ENCODE results near the gene TDP2.
"Not testable (repeated sequence)": the region's sequence is repeated elsewhere in the genome, so short reads cannot be mapped to it uniquely, and the experiment has no call there.

The TDP2 gene

DNA sequence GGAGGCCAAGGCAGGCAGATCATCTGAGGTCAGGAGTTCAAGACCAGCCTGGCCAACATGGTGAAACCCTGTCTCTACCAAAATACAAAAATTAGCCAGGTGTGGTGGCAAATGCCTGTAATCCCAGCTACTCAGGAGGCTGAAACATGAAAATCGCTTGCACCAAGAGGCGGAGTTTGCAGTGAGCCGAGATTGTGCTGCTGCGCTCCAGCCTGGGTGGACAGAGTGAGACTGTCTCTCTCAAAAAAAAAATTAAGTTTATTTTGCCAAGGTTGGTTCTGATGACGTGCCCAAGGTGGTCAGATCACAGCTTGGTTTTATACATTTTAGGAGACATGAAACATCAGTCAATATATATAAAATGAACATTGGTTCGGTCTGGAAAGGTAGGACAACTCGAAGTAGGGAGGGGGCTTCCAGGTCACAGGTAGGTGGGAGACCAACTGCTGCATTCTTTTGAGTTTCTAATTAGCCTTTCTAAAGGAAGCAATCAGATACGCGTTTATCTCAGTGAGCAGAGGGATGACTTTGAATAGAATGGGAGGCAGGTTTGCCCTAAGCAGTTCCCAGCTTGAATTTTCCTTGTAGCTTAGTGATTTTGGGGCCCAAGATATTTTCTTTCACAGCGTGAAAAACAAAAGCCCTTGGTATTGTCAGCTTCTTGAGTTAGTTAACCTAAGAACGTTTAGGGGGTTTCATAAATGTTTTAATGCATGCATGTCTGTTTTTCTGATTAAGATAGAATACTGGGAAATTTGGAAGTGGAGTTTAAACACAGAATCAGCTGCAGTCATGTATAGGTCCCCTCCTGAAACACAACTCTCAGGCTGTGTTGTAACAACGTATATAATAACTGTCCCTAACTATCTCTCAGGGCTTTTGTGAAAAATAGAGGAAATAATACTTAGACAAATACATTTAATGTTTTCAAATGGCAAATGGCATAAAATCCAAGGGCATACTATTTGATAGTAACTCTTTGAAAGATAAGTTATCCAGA is 16.9 kb upstream of the TDP2 start:
- H4K20me1 ChIP-seq (ENCODE audit: insufficient read depth, low read length, poor library complexity, severe bottlenecking) = no peaks in the 10 kb centered on the region
- no peak overlapping the region for H3K9ac ChIP-seq (ENCODE audit: low read depth, low read length, poor library complexity, severe bottlenecking)
- no peaks in the 10 kb centered on the region for H3K27me3 ChIP-seq (ENCODE audit: insufficient read depth, low read length, poor library complexity, severe bottlenecking)
- no peak overlapping the region for H3K4me3 ChIP-seq (ENCODE audit: low read length, poor library complexity, severe bottlenecking)
- no peak overlapping the region for H2AFZ ChIP-seq (ENCODE audit: low read length)
- H3K9me2 ChIP-seq (replicated peaks; ENCODE audit: low read depth, low read length) = no peaks in the 10 kb centered on the region
- TF ChIP-seq EZH2phosphoT487 (IDR thresholded peaks at IDR 0.05; ENCODE audit: borderline replicate concordance) = no peak
- TF ChIP-seq, protein P1, sequence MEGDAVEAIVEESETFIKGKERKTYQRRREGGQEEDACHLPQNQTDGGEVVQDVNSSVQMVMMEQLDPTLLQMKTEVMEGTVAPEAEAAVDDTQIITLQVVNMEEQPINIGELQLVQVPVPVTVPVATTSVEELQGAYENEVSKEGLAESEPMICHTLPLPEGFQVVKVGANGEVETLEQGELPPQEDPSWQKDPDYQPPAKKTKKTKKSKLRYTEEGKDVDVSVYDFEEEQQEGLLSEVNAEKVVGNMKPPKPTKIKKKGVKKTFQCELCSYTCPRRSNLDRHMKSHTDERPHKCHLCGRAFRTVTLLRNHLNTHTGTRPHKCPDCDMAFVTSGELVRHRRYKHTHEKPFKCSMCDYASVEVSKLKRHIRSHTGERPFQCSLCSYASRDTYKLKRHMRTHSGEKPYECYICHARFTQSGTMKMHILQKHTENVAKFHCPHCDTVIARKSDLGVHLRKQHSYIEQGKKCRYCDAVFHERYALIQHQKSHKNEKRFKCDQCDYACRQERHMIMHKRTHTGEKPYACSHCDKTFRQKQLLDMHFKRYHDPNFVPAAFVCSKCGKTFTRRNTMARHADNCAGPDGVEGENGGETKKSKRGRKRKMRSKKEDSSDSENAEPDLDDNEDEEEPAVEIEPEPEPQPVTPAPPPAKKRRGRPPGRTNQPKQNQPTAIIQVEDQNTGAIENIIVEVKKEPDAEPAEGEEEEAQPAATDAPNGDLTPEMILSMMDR (conservative IDR thresholded peaks at IDR 0.05; ENCODE audit: low read length) = no peak
- H3K79me2 ChIP-seq (ENCODE audit: insufficient read depth, low read length) = no peaks in the 10 kb centered on the region
- H3K9me3 ChIP-seq (ENCODE audit: insufficient read depth, low read depth, low read length) = no peaks in the 10 kb centered on the region
- no peak overlapping the region for H3K4me2 ChIP-seq (ENCODE audit: low read depth, low read length, poor library complexity, severe bottlenecking)
- no peaks in the 10 kb centered on the region for H3F3A ChIP-seq (ENCODE audit: low read depth)
- H3K36me3 ChIP-seq (ENCODE audit: insufficient read depth, low read length) = no peaks in the 10 kb centered on the region
- no peaks in the 10 kb centered on the region for H3K4me1 ChIP-seq (ENCODE audit: insufficient read depth, low read length, poor library complexity, severe bottlenecking)

DNA sequence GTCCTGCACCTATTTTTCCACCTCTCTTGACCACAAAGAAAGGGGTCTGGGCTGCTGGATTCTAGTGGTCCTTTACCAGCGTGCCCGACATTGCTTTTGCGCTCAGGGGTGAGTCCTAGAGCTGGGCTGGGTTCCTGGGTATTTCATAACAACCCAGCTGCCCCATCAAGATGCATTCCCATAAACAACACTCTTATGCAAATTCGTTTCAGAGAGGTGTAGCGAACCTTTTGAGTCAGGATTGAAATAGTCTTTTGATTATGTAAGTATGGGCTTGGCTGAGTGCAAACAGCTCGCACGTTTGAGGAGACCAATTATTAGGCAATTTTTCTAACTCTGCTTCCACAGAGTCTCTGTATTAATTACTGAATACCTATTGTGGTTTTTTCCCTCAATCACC is 13.9 kb upstream of the TDP2 start:
- Histone ChIP-seq H2AFZ (ENCODE audit: low read length) (no peak overlapping the region), H3K4me2 (ENCODE audit: low read depth, low read length, poor library complexity, severe bottlenecking) (no peak overlapping the region), H3K79me2 (ENCODE audit: insufficient read depth, low read length) (no peaks in the 10 kb centered on the region), H3K4me3 (ENCODE audit: low read length, poor library complexity, severe bottlenecking) (no peak overlapping the region), H3K9me3 (ENCODE audit: insufficient read depth, low read depth, low read length) (no peaks in the 10 kb centered on the region), H3K9me2 (replicated peaks; ENCODE audit: low read depth, low read length) (no peaks in the 10 kb centered on the region), H3K9ac (ENCODE audit: low read depth, low read length, poor library complexity, severe bottlenecking) (no peak overlapping the region), H4K20me1 (ENCODE audit: insufficient read depth, low read length, poor library complexity, severe bottlenecking) (no peaks in the 10 kb centered on the region), H3F3A (ENCODE audit: low read depth) (no peaks in the 10 kb centered on the region), H3K27me3 (ENCODE audit: insufficient read depth, low read length, poor library complexity, severe bottlenecking) (no peaks in the 10 kb centered on the region), H3K36me3 (ENCODE audit: insufficient read depth, low read length) (no peaks in the 10 kb centered on the region), H3K4me1 (ENCODE audit: insufficient read depth, low read length, poor library complexity, severe bottlenecking) (no peaks in the 10 kb centered on the region)
- TF ChIP-seq EZH2phosphoT487 (IDR thresholded peaks at IDR 0.05; ENCODE audit: borderline replicate concordance) = no peak
- TF ChIP-seq, protein P1 (conservative IDR thresholded peaks at IDR 0.05; ENCODE audit: low read length) = no peak

DNA sequence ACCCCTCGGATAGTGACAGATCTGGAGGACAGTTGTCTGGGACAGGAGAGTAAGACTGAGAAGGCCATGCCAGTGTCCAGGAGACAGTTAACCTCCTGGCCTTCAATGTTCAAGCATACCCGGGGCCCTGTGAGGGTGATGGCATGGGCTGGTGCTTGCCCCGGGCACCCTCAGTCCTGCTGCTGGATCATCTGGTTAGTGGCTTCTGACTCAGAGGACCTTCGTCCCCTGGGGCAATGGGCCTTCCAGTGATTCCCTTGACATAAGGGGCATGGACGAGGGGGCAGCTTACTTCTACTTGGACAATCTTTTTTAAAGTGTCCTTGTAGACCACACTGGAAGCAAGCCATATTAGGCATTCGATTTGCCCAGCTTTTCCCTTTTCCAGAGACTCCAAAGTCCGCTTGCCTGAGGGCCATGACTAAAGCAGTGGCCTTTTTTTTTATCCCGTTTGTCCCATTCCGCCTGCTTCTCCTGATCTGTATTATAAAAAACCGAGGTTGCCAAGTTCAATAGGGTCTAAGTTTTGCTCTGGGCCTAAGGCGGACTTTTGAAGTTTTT is 12.2 kb upstream of the TDP2 start:
- H3K36me3 ChIP-seq (ENCODE audit: insufficient read depth, low read length) = not testable (repeated sequence)

More for the DNA sequence above, 12.2 kb upstream of the TDP2 start:
- not testable (repeated sequence) for H3F3A ChIP-seq (ENCODE audit: low read depth); H3K27me3 ChIP-seq (ENCODE audit: insufficient read depth, low read length, poor library complexity, severe bottlenecking); H3K4me3 ChIP-seq (ENCODE audit: low read length, poor library complexity, severe bottlenecking); H4K20me1 ChIP-seq (ENCODE audit: insufficient read depth, low read length, poor library complexity, severe bottlenecking); H3K4me2 ChIP-seq (ENCODE audit: low read depth, low read length, poor library complexity, severe bottlenecking); H2AFZ ChIP-seq (ENCODE audit: low read length); H3K9me2 ChIP-seq (replicated peaks; ENCODE audit: low read depth, low read length); H3K9ac ChIP-seq (ENCODE audit: low read depth, low read length, poor library complexity, severe bottlenecking); H3K79me2 ChIP-seq (ENCODE audit: insufficient read depth, low read length); H3K4me1 ChIP-seq (ENCODE audit: insufficient read depth, low read length, poor library complexity, severe bottlenecking); H3K9me3 ChIP-seq (ENCODE audit: insufficient read depth, low read depth, low read length)
